GM21423 (cell line): ENCODE results near the gene PIGS.

Source experiments
- ATAC-seq: cut with Tn5 transposase; IDR thresholded peaks from one replicate; pipeline ENCODE4 v1.9.1; 2021; ENCODE audit warnings: mild to moderate bottlenecking, moderate library complexity; ENCODE audit not compliant: unreplicated experiment

The PIGS gene

GRCh38 chr17:28551421-28552175 lies 19.7 kb downstream of the PIGS start:
- no peak for ATAC-seq

GRCh38 chr17:28550858-28551257 lies 20.5 kb downstream of the PIGS start:
- no peak for ATAC-seq

- ATAC-seq: peak; percentile 47
Observed at GRCh38 chr17:28549236-28550132, 21.8 kb downstream of the PIGS start.

- ATAC-seq: no peak
Observed at GRCh38 chr17:28548417-28549130, 22.8 kb downstream of the PIGS start.

- no peak for ATAC-seq
Observed at GRCh38 chr17:28547623-28548416, 23.5 kb downstream of the PIGS start.

GRCh38 chr17:28547096-28547622 lies 24.2 kb downstream of the PIGS start:
- no peak for ATAC-seq

- no peak for ATAC-seq
Observed at GRCh38 chr17:28545787-28546415, 25.4 kb downstream of the PIGS start.

- ATAC-seq: no peak
Observed at GRCh38 chr17:28545141-28545503, 26.2 kb downstream of the PIGS start.

GRCh38 chr17:28544402-28545140 lies 26.8 kb downstream of the PIGS start:
- no peak for ATAC-seq

GRCh38 chr17:28541439-28541838 lies 29.9 kb downstream of the PIGS start:
- ATAC-seq: no peak

GRCh38 chr17:28540231-28540630 lies 31.1 kb downstream of the PIGS start:
- no peak for ATAC-seq

GRCh38 chr17:28538296-28538895 lies 32.9 kb downstream of the PIGS start:
- ATAC-seq: no peak

- no peak for ATAC-seq
Observed at GRCh38 chr17:28537219-28537610, 34.1 kb downstream of the PIGS start.

GRCh38 chr17:28536532-28537218 lies 34.6 kb downstream of the PIGS start:
- ATAC-seq: no peak

- no peak for ATAC-seq
Observed at GRCh38 chr17:28534740-28535375, 36.5 kb downstream of the PIGS start.

GRCh38 chr17:28533091-28533807 lies 38.1 kb downstream of the PIGS start:
- ATAC-seq: no peak
